AG10803 (cell line): ENCODE data around the gene FSTL4.

ENCODE experiments used
- DNase-seq: peaks from one replicate; pipeline ENCODE4 v3.0.0; 2010; ENCODE audit warnings: low read depth
- H3K4me3 ChIP-seq: 2 replicates; pipeline ENCODE4 v1.5.1; 2011; ENCODE audit warnings: mild to moderate bottlenecking, low read length, control low read depth
- TF ChIP-seq, protein P1 (sequence below): conservative IDR thresholded peaks from 2 replicates; pipeline ENCODE4 v1.5.1; 2011; ENCODE audit warnings: mild to moderate bottlenecking, low read length, control low read depth, inconsistent platforms

FSTL4 gene

DNA sequence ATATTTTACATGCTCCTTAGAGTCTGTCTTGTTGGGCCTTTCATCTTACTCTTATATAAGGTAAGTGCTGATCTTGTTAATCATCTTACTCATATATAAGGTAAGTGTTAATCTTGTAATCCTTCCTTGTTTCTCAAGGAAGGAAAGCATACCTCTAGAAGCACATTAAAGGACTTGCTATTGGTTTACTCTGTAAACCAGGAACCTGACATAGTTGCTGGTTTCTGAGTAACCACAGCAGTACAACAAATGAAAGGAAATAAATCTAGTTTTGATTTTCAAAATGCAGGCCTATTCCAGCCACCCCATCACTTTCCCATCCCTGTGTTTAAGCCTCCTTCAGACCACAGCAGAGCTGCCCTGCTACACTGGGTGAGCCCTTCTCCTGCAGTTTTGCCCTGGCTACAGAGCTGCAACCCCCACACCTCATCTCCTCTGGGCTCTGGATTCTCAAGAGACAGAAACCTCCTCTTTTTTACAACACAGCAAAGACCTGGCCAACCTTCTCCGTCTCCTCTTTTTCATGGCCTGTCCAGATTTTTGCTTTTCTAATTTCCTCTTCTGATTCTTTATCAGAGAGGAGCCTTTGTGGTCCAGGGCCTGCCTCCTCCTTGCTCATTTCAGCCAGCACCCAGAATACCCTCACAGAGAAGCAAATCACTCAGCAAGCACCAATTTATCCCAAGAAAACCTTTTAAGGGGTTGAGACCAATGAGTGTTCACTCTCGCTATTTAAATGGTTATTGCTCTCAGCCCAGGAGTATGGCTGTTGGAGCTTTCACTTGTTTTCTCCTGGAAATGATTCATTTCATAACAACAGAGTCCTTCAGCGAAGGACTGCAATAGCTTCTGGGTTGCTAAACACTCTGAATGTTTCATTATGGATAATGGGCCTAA, 103.2 kb downstream of the FSTL4 start:
- DNase-seq, result no peak
- TF ChIP-seq, protein P1, sequence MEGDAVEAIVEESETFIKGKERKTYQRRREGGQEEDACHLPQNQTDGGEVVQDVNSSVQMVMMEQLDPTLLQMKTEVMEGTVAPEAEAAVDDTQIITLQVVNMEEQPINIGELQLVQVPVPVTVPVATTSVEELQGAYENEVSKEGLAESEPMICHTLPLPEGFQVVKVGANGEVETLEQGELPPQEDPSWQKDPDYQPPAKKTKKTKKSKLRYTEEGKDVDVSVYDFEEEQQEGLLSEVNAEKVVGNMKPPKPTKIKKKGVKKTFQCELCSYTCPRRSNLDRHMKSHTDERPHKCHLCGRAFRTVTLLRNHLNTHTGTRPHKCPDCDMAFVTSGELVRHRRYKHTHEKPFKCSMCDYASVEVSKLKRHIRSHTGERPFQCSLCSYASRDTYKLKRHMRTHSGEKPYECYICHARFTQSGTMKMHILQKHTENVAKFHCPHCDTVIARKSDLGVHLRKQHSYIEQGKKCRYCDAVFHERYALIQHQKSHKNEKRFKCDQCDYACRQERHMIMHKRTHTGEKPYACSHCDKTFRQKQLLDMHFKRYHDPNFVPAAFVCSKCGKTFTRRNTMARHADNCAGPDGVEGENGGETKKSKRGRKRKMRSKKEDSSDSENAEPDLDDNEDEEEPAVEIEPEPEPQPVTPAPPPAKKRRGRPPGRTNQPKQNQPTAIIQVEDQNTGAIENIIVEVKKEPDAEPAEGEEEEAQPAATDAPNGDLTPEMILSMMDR, result no peak
- H3K4me3 ChIP-seq, result no peak overlapping the region

DNA sequence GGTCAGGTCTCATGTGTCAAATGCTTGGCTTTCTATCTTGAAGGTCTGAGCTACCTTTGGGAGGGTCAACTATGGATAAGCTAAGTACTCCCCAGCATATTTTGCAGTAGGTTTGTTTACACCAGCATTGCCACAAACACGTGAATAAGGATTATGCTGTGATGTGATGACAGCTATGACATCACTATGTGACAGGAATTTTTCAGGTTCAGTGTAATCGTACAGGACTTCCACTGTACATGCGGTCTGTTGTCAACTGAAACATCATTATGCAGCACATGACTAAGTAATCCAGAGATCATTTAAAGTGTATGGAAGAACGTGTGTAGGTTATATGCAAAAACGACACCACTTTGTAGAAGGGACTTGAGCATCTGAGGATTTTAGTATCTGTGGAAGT, 104.0 kb downstream of the FSTL4 start:
- no peak for DNase-seq
- H3K4me3 ChIP-seq, result no peak overlapping the region
- TF ChIP-seq, protein P1, result no peak

DNA sequence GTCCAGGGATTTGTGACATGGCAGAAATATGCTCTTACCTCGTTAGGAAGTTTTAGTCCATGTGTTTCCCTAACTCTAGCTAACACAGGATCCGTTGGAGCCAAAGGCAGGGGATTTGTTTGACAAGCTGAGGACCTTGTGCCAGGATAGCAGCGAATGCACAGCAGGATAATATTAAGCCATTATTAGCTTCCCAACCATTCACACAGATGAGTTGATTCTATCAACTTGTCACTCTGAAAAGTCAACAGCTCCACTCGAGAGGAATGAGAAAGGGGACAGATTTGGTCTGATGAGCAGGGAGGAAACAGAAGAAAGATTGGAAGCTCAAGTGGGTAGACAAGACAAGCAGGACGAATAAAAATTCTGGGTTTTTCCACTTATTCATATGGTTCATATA, 106.2 kb downstream of the FSTL4 start:
- DNase-seq, result no peak
- H3K4me3 ChIP-seq, result no peak overlapping the region
- TF ChIP-seq, protein P1, result no peak

DNA sequence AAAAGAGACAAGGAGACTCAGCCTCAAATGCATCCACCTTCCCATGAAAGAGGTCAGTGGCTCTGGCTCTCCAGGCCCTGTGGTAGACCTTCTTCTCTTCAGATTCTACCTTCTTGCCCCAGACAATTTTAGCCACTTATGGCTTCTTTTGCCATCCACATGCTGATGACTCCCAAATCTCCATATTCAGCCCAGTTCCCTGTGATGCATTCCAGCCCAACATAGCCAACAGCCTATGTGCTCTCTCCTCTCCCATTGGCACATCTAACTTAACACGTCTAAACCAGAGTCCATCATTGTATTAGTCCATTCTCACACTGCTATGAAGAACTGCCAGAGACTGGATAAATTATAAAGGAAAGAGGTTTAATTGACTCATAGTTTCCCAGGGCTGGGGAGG, 108.8 kb downstream of the FSTL4 start:
- H3K4me3 ChIP-seq, result no peak overlapping the region
- no peak for DNase-seq
- TF ChIP-seq, protein P1, result no peak

DNA sequence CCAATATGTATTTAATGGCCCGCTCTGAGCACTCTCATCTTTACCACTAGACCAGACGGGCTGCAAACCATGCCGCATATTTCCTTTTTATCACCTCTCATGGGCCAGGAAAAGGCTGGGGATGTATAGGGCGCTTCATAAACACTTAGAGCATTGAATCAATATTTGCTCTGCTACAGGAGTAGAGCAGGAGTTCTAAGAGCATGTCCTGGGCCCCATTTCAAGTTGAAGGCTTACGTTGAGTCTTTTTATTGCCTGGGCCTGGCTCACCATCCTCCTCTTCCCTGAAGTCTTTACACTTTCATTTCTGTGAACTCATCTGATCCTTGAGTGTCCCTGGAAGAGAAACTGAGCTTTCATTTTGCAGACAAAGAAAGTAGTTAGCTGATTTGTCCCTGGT, 112.4 kb downstream of the FSTL4 start:
- TF ChIP-seq, protein P1, result no peak
- DNase-seq, result no peak
- H3K4me3 ChIP-seq, result no peak overlapping the region

DNA sequence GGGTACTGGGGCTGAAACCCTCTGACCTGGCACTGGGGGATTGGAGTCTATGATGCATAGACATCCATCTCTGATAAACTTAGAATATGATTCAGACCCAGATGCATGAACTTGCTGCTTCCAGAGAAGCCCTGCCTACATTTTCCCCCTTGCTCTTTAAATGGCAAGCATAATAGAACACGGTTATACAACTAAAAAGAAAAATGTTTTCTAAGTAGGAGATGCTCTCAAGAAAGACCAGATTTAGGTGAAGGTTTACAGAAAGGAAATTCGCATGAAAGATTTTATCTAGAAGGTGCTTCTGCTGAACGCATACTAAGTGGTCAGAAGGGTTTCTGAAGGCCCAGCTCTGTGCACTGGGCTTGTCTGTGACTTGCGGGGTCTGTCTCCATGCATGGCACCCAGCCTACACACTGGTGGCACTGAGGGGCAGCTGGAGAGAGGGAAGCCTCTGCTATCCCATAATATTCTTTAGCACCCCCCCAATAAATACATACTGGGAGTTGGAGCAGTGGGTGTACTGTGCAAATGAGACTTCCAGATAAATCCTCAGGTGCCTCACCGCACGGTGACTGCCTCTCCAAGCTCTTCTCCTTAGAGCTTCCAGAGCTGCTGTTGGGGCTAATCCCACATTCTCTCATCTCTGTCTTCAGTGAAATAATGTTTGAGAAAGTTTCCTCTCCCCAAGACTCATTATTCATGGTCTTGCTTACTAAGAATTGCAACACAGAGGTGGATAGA, 114.6 kb downstream of the FSTL4 start:
- H3K4me3 ChIP-seq, result no peak overlapping the region
- TF ChIP-seq, protein P1, result no peak
- no peak for DNase-seq
